SJSA1 (cell line): ENCODE measurements around the gene BLOC1S2. TPM values are rescaled to one million over a fixed set of nuclear protein-coding genes. Genes with fewer than 3 reads are reported as not detected.

Experiments used
- total RNA-seq: library from RNA; depleted of rRNA; stranded (reverse); fragments of >200 nt; shearing (Covaris generic); gene quantifications from 2 replicates; pipeline ENCODE4 v1.2.3, GENCODE V29; 2014; rRNA removed

The BLOC1S2 gene
- total RNA-seq, 1 experiment from 2014 or later = 47.7 TPM

Other genes starting within 250 kb of the BLOC1S2 start
- gene CPN1, start 204.8 kb downstream of the BLOC1S2 start, total RNA-seq = not detected in 2 replicates
- 41.8 and 48.2 TPM in 2 replicates for gene ERLIN1, start 100.7 kb downstream of the BLOC1S2 start, total RNA-seq
- 54.4 and 57.4 TPM in 2 replicates for gene CHUK, start 57.1 kb downstream of the BLOC1S2 start, total RNA-seq
- 42.6 and 63.5 TPM in 2 replicates for gene CWF19L1, start 19.0 kb downstream of the BLOC1S2 start, total RNA-seq
- not detected in 2 replicates for gene PKD2L1, start 43.5 kb upstream of the BLOC1S2 start, total RNA-seq
- 37.0 and 41.8 TPM in 2 replicates for gene SCD, start 60.6 kb upstream of the BLOC1S2 start, total RNA-seq
- gene WNT8B, start 176.3 kb upstream of the BLOC1S2 start, total RNA-seq = not detected in 2 replicates
- gene SEC31B, start 233.2 kb upstream of the BLOC1S2 start, total RNA-seq = 1.8 and 2.2 TPM in 2 replicates
- 195 and 280 TPM in 2 replicates for gene NDUFB8, start 243.2 kb upstream of the BLOC1S2 start, total RNA-seq
- 3.0 and 9.5 TPM in 2 replicates for gene HIF1AN, start 249.3 kb upstream of the BLOC1S2 start, total RNA-seq